ENCODE measurements around the gene INTS2.

DNA sequence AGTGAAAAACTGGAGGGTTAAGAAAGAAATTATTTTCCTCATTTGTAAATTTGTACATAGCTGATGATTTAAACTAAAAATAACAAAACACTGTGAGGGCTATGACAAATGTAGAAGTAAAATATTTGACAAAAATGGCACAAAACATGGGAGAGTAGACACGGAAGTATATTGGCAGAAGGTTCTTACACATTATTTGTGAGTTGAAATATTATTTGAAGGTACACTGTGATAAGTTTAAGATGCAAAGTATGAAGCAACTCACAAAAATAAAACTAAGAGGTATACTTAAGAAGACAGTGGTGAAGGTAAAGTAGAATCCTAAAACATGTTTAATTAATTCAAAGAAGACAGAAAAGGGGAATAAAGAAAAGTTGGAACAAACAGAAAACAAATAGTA is 99.1 kb downstream of the INTS2 start:
- TF ChIP-seq POLR2AphosphoS5 (IDR thresholded peaks at IDR 0.05; ENCODE audit: borderline replicate concordance, low read depth, low read length), result no peak
- TF ChIP-seq EZH2 (IDR thresholded peaks at IDR 0.05), result no peak
